Brain microvascular endothelial cell (primary cell): Measurements from ENCODE around the gene UGCG.
"Not testable (repeated sequence)": the region's sequence is repeated elsewhere in the genome, so short reads cannot be mapped to it uniquely, and the experiment has no call there.

ENCODE experiments used
- DNase-seq: peaks from one replicate; pipeline ENCODE4 v3.0.0-alpha.2; 2020
- H3K27ac ChIP-seq: fragments of 250-450 bp; sonication (Bioruptor Pico); 2 replicates; pipeline ENCODE4 v1.5.1; 2020; ENCODE audit warnings: mild to moderate bottlenecking, moderate library complexity
- H3K27me3 ChIP-seq: fragments of 250-450 bp; sonication (Bioruptor Pico); replicated peaks from 2 replicates; pipeline ENCODE4 v1.5.1; 2020; ENCODE audit warnings: mild to moderate bottlenecking
- H3K36me3 ChIP-seq: fragments of 250-450 bp; sonication (Bioruptor Pico); replicated peaks from 2 replicates; pipeline ENCODE4 v1.5.1; 2020; ENCODE audit warnings: mild to moderate bottlenecking
- H3K4me3 ChIP-seq: 2 replicates; pipeline ENCODE4 v1.5.1; 2011; ENCODE audit warnings: low read depth, mild to moderate bottlenecking, control low read depth, low read length, moderate library complexity
- in situ Hi-C: cut with HindIII; loops from 2 replicates; pipeline ENCODE4 v1.10.0; 2017; ENCODE audit warnings: low sequenced_read_pairs, low pct_ligation_motif_present
- TF ChIP-seq, protein P1 (sequence below): IDR thresholded peaks from 2 replicates; pipeline ENCODE4 v1.5.1; 2011; ENCODE audit warnings: low read depth, mild to moderate bottlenecking, moderate library complexity, low read length, control low read depth, inconsistent platforms; ENCODE audit errors: missing control alignments

UGCG gene

GRCh38 chr9:111900858-111901612 lies 4.4 kb downstream of the UGCG start:
- H3K4me3 ChIP-seq: no peak overlapping the region
- TF ChIP-seq, protein P1, sequence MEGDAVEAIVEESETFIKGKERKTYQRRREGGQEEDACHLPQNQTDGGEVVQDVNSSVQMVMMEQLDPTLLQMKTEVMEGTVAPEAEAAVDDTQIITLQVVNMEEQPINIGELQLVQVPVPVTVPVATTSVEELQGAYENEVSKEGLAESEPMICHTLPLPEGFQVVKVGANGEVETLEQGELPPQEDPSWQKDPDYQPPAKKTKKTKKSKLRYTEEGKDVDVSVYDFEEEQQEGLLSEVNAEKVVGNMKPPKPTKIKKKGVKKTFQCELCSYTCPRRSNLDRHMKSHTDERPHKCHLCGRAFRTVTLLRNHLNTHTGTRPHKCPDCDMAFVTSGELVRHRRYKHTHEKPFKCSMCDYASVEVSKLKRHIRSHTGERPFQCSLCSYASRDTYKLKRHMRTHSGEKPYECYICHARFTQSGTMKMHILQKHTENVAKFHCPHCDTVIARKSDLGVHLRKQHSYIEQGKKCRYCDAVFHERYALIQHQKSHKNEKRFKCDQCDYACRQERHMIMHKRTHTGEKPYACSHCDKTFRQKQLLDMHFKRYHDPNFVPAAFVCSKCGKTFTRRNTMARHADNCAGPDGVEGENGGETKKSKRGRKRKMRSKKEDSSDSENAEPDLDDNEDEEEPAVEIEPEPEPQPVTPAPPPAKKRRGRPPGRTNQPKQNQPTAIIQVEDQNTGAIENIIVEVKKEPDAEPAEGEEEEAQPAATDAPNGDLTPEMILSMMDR: no peak
- H3K36me3 ChIP-seq: peaks cover 26% of the 10 kb centered on the region
- in situ Hi-C loops: no loop called here
- H3K27ac ChIP-seq: peak overlapping the region; percentile 89
- no peak for DNase-seq
- no peaks in the 10 kb centered on the region for H3K27me3 ChIP-seq

DNA sequence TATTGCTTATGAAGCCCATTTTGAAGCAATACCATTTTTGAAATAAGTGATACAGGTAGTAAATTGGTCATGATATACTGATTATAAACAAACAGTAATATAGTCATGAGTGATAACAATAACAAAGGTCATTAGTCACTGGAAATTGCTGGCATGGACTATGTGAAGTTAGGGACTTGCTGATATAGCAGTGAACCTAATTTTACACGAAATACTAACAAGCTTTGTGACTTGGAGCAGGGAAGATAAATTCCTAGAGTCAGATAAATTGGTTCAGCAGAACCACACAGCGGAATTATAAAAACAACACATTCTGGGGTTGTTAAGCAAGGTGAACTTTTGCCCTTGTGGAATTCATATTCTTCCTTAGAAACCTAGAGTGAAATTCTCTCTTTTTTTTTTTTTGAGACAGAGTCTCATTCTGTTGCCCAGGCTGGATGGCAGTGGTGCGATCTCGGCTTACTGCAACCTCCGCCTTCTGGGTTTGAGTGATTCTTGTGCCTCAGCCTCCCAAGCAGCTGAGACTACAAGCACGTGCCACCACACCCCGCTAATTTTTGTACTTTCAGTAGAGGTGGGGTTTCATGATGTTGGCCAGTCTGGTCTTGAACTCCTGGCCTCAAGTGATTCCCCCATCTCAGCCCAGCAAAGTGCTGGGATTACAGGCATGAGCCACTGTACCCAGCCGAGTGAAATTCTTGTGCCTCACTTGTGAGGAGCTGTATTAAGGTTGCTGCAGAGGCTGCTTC lies 6.0 kb downstream of the UGCG start:
- TF ChIP-seq, protein P1: no peak
- in situ Hi-C loops: no loop called here
- DNase-seq: no peak

DNA sequence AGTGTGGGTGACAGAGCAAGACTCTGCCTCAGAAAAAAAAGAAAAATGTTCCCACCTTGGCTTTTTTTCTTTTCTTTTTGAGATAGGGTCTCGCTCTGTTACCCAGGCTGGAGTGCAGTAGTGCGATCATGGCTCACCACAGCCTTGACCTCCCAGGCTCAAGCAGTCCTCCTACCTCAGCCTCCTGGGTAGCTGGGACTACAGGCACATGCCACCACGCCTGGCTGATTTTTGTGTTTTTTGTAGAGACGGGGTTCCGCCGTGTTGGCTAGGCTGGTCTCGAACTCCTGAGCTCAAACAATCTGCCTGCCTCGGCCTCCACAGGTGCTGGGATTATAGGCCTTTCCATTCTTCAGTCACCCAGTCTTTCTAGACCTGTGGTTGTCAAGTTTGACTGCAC lies 6.9 kb downstream of the UGCG start:
- H3K27me3 ChIP-seq, in situ Hi-C loops: not testable (repeated sequence)

More for the DNA sequence above, 6.0 kb downstream of the UGCG start:
- Histone ChIP-seq H3K4me3 (no peak overlapping the region), H3K36me3 (peaks cover 35% of the 10 kb centered on the region), H3K27me3 (no peaks in the 10 kb centered on the region), H3K27ac (peak overlapping the region; percentile 89)

GRCh38 chr9:111904026-111904425 lies 7.4 kb downstream of the UGCG start:
- no peak for DNase-seq
- no peak overlapping the region for H3K4me3 ChIP-seq
- TF ChIP-seq, protein P1: no peak
- H3K27ac ChIP-seq: peak overlapping the region; percentile 40
- H3K27me3 ChIP-seq: no peaks in the 10 kb centered on the region
- peaks cover 32% of the 10 kb centered on the region for H3K36me3 ChIP-seq
- in situ Hi-C loops: no loop called here

More for the DNA sequence above, 6.9 kb downstream of the UGCG start:
- H3K27ac ChIP-seq: peak overlapping the region; percentile 89
- H3K4me3 ChIP-seq, DNase-seq: not testable (repeated sequence)
- peaks cover 35% of the 10 kb centered on the region for H3K36me3 ChIP-seq

DNA sequence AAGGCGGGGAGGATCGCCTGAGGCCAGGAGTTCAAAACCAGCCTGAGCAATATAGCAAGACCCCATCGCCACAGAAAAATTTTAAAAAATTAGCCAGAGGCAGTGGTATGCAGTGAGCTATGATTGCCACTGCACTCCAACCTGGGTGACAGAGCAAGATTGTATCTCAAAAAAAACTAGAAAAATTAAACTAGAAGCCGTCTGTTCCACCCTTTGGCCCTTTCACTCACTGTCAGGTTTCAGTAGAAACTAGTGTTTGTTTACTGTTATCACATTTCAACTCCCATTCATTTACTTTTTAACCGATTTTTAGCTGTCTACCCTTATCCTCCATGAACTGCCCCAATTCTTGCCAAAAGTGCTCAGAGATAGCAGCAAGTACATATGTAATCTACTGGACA lies 8.3 kb downstream of the UGCG start:
- Histone ChIP-seq H3K4me3 (no peak overlapping the region), H3K27me3 (no peaks in the 10 kb centered on the region), H3K36me3 (peaks cover 34% of the 10 kb centered on the region), H3K27ac (no peak overlapping the region)
- TF ChIP-seq, protein P1: no peak
- in situ Hi-C loops: no loop called here
- DNase-seq: no peak

DNA sequence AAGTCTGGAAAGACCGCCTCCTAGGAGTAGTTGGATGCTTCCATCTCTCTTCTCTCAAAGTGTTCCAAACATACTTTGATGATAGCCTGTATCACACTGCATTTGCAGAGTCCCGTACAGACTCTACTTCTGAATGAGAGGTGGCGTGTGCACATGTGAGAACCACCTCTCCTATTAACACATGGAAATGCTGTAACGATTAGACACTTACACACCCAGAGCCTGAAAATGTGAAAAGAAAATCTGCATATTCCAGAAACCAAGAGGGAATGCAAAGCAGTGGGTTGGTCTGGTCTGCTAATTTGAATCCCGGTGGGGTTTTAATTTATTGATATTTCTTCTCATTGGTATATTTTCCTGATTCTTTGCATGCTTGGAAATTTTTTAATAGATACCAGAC lies 10.5 kb downstream of the UGCG start:
- no peak overlapping the region for H3K27ac ChIP-seq
- no peak for DNase-seq
- no peak overlapping the region for H3K4me3 ChIP-seq

More for the DNA sequence above, 10.5 kb downstream of the UGCG start:
- Histone ChIP-seq H3K36me3 (peaks cover 31% of the 10 kb centered on the region), H3K27me3 (no peaks in the 10 kb centered on the region)
- TF ChIP-seq, protein P1: no peak
- in situ Hi-C loops: no loop called here
